Common myeloid progenitor, CD34-positive (primary cell): ENCODE results near the gene ASAP2.
"Not testable (repeated sequence)": the region's sequence is repeated elsewhere in the genome, so short reads cannot be mapped to it uniquely, and the experiment has no call there.

ENCODE experiments used
- CTCF ChIA-PET: fragments of 350-600 bp; sonication (Branson Sonifier 250); formaldehyde crosslinking; loops from one replicate; lab custom pipeline; 2021; ENCODE audit warnings: antibody characterized with exemption; lab: Charles Lee
- POLR2A ChIA-PET: fragments of 350-600 bp; sonication (Branson Sonifier 250); formaldehyde crosslinking; loops from one replicate; lab custom pipeline; 2021; ENCODE audit warnings: antibody characterized with exemption; lab: Charles Lee
- DNase-seq, 3 donors: peaks; one replicate each; pipeline versions ENCODE4 v3.0.0 to v3.0.0-alpha.2; 2013
- H3K27ac ChIP-seq, 2 experiments: 1 replicate in 1 of 2; 2 replicates in 1 of 2; pipeline ENCODE4 v1.7.0; 2013; ENCODE audit warnings: inconsistent platforms in 2 of 2, low read length in 2 of 2, mild to moderate bottlenecking in 2 of 2, low read depth in 1 of 2, moderate library complexity in 1 of 2; ENCODE audit not compliant: severe bottlenecking in 2 of 2, insufficient read depth in 1 of 2, poor library complexity in 1 of 2
- H3K27me3 ChIP-seq, 5 experiments: replicated peaks in 2 of 5; 1 replicate in 3 of 5; 2 replicates in 2 of 5; pipeline versions ENCODE4 v1.6.1 to v1.7.0; 2013; ENCODE audit warnings: low read length in 4 of 5, mild to moderate bottlenecking in 2 of 5, moderate library complexity in 2 of 5, inconsistent platforms in 1 of 5; ENCODE audit not compliant: insufficient read depth in 5 of 5, control insufficient read depth in 4 of 5
- H3K36me3 ChIP-seq, 4 experiments: 1 replicate in 2 of 4; 2 replicates in 2 of 4; pipeline versions ENCODE4 v1.6.1 to v1.7.0; 2013; ENCODE audit warnings: low read length in 3 of 4, control low read depth in 1 of 4, mild to moderate bottlenecking in 1 of 4; ENCODE audit not compliant: control insufficient read depth in 4 of 4, insufficient read depth in 4 of 4
- H3K4me1 ChIP-seq, 4 experiments: 1 replicate in 3 of 4; 2 replicates in 1 of 4; pipeline versions ENCODE4 v1.6.1 to v1.7.1; 2013; ENCODE audit warnings: low read length in 3 of 4, mild to moderate bottlenecking in 3 of 4, control low read depth in 1 of 4, inconsistent platforms in 1 of 4, moderate library complexity in 1 of 4; ENCODE audit not compliant: control insufficient read depth in 4 of 4, insufficient read depth in 4 of 4; ENCODE audit errors: control extremely low read depth in 1 of 4
- H3K4me3 ChIP-seq, 7 experiments: 1 replicate in 4 of 7; 2 replicates in 3 of 7; pipeline versions ENCODE4 v1.5.1 to v1.7.0; 2013; ENCODE audit warnings: mild to moderate bottlenecking in 7 of 7, low read length in 6 of 7, moderate library complexity in 6 of 7, inconsistent platforms in 2 of 7, low read depth in 2 of 7, control low read depth in 1 of 7; ENCODE audit not compliant: insufficient read depth in 4 of 7, control insufficient read depth in 1 of 7; ENCODE audit errors: extremely low read depth in 1 of 7
- H3K9me3 ChIP-seq, 5 experiments: 1 replicate in 4 of 5; 2 replicates in 1 of 5; pipeline versions ENCODE4 v1.6.1 to v1.7.1; 2013; ENCODE audit warnings: low read length in 4 of 5, mild to moderate bottlenecking in 2 of 5, inconsistent platforms in 1 of 5, low read depth in 1 of 5, moderate library complexity in 1 of 5; ENCODE audit not compliant: control insufficient read depth in 4 of 5, insufficient read depth in 2 of 5; ENCODE audit errors: control extremely low read depth in 1 of 5
- WGBS: methylation state at CpG from one replicate; pipeline ENCODE4 v1.1.5; 2013; ENCODE audit not compliant: insufficient coverage; 5-methylcytosine and 5-hydroxymethylcytosine counted together

Gene ASAP2

DNA sequence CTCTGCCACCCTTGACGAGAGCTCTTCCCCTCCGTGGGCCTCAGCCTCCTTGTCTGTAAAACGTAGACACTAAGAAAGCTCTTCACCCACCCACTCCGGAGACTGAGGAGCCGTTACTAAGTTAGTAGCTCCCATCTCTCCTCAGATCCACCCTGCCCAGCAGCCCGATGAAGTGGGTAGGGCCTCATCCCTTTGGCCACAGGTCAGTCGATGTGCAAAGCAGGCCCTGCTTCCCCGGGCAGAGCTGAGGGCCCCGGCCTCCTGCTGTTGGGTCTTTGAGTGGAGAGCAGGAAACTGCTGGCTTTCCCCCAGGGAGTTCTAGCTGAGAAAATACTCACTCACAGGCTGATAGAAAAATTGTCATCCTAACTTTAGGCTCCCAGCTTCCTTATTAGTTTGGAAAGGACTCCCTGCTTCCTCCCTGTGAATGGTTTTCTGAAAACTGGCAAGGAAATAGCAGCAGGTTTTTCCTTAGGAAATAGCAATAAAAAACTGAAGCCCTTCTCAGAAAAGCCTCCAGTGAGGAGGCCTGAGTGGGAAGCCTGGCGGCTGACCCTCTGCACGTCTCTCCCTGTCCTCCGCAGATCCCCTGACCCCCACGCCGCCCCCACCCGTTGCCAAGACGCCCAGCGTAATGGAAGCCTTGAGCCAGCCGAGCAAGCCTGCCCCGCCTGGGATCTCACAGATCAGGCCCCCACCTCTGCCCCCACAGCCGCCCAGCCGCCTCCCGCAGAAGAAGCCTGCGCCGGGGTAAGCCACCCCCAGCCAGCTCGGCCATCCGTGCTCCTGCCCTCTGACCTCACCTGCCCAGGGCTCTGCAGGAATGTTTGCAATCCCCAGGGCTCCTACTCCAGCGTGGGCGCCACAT, 186.5 kb downstream of the ASAP2 start:
- no peak for DNase-seq
- ChIA-PET POLR2A (interaction anchor here (0.5 kb wide), 1 partner anchor 1407 kb away, joined by 3 read pairs; no protein-coding TSS in a partner anchor), CTCF (no interaction called here)
- no peaks in the 10 kb centered on the region for H3K4me1 ChIP-seq
- no peaks in the 10 kb centered on the region for H3K27me3 ChIP-seq
- no peak overlapping the region for H3K4me3 ChIP-seq
- no peak overlapping the region for H3K27ac ChIP-seq
- 91% methylated on average over 24 of the region's 28 CpGs for WGBS
- no peaks in the 10 kb centered on the region for H3K9me3 ChIP-seq
- peaks cover 0 to 20% (median 5%) of the 10 kb centered on the region in 4 experiments for H3K36me3 ChIP-seq

GRCh38 chr2:9394816-9395215, 188.2 kb downstream of the ASAP2 start:
- Histone ChIP-seq H3K9me3 (no peaks in the 10 kb centered on the region), H3K4me3 (no peak overlapping the region), H3K27ac (no peak overlapping the region), H3K4me1 (peaks cover 0 to 5% (median 3%) of the 10 kb centered on the region in 4 experiments), H3K27me3 (no peaks in the 10 kb centered on the region), H3K36me3 (peaks cover 0 to 12% (median 2%) of the 10 kb centered on the region in 4 experiments)
- CTCF ChIA-PET: interaction anchor here (1.5 kb wide), 1 partner anchor 10 kb away, joined by 3 read pairs; no protein-coding TSS in a partner anchor
- WGBS: 96% methylated on average over 15 of the region's 15 CpGs
- no peak for DNase-seq
- POLR2A ChIA-PET: no interaction called here

GRCh38 chr2:9397201-9397600, 190.6 kb downstream of the ASAP2 start:
- H3K27ac ChIP-seq: no peak overlapping the region
- peaks cover 0 to 18% (median 0%) of the 10 kb centered on the region in 4 experiments for H3K36me3 ChIP-seq
- ChIA-PET POLR2A (no interaction called here), CTCF (interaction anchor here (1.5 kb wide), 1 partner anchor 8 kb away, joined by 3 read pairs; no protein-coding TSS in a partner anchor)
- H3K9me3 ChIP-seq: no peaks in the 10 kb centered on the region
- no peak overlapping the region for H3K4me3 ChIP-seq
- peaks cover 0 to 6% (median 3%) of the 10 kb centered on the region in 4 experiments for H3K4me1 ChIP-seq
- H3K27me3 ChIP-seq: no peaks in the 10 kb centered on the region
- DNase-seq: no peak
- WGBS: 97% methylated on average over 13 of the region's 14 CpGs

DNA sequence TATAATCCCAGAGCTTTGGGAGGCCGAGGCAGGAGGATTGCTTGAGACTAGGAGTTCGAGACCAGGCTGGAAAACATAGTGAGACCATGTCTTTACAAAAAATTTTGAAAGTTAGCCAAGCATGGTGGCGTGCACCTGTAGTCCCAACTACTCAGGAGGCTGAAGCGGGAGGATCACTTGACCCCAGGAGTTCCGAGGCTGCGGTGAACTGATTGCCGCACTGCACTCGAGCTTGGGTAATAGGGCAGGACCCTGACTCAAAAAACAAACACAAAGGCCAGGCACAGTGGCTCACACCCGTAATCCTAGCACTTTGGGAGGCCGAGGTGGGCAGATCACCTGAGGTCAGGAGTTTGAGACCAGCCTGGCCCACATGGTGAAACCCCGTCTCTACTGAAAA, 191.6 kb downstream of the ASAP2 start:
- WGBS: 99% methylated on average over 11 of the region's 11 CpGs
- H3K27ac ChIP-seq, H3K27me3 ChIP-seq, H3K4me3 ChIP-seq, POLR2A ChIA-PET, H3K9me3 ChIP-seq, DNase-seq, H3K4me1 ChIP-seq: not testable (repeated sequence)
- CTCF ChIA-PET: interaction anchor here (1.5 kb wide), 1 partner anchor 9 kb away, joined by 3 read pairs; no protein-coding TSS in a partner anchor
- peaks cover 0 to 19% (median 0%) of the 10 kb centered on the region in 4 experiments for H3K36me3 ChIP-seq

DNA sequence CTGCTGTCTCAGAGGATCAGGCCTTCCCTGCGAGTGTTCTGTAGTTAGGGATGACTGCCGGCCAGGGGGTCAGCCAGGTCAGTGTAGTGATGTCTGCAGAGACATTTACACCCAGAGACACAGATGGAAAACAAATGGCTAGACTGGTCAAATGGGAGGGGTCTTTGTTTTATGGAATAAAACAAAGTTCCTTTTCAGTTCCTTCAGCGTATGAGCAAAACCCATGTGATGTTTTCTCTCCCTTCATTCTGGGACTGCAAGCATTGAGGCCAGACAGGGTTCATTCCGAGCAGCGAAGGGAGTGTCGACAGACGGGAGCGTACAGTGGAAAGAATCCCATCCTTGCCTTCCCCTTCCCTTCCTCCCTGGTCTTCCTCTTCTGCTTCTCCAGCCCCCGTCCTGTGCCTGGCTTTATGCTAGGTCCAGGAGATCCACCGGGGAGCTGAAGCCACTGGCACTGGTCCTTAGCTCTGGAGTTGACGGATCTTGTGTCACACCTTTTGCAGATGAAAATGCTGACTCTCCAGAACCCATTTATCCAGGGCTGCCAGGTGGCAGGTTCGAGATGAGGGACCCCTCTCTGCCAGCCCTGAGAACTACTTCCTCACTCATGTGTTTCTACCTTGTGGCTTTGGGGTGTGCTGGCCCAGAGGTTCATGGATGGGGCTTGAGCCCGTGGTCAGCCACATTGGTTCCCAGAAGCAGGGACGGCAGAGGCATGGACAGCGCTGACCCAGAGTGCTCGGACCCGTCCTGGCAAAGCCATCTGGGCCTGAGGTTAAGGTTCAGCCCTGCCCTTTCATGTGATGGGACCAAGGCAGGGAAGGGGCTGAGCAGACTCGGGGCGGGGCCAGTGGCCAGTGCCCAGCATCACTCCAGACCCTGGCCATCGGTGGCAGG, 192.5 kb downstream of the ASAP2 start:
- peaks cover 0 to 18% (median 0%) of the 10 kb centered on the region in 4 experiments for H3K36me3 ChIP-seq
- H3K4me1 ChIP-seq: peaks cover 0 to 6% (median 3%) of the 10 kb centered on the region in 4 experiments
- WGBS: 92% methylated on average over 20 of the region's 20 CpGs
- no peak overlapping the region for H3K4me3 ChIP-seq
- CTCF ChIA-PET: no interaction called here
- H3K27me3 ChIP-seq: no peaks in the 10 kb centered on the region
- POLR2A ChIA-PET: no interaction called here
- no peak for DNase-seq
- H3K9me3 ChIP-seq: no peaks in the 10 kb centered on the region
- no peak overlapping the region for H3K27ac ChIP-seq

GRCh38 chr2:9400268-9401058, 193.9 kb downstream of the ASAP2 start:
- 96% methylated on average over 10 of the region's 12 CpGs for WGBS
- DNase-seq: no peak
- no peaks in the 10 kb centered on the region for H3K27me3 ChIP-seq
- no peaks in the 10 kb centered on the region for H3K9me3 ChIP-seq
- ChIA-PET POLR2A (no interaction called here), CTCF (no interaction called here)
- H3K4me1 ChIP-seq: peaks cover 0 to 6% (median 3%) of the 10 kb centered on the region in 4 experiments
- no peak overlapping the region for H3K27ac ChIP-seq
- H3K36me3 ChIP-seq: peaks cover 0 to 11% (median 0%) of the 10 kb centered on the region in 4 experiments
- no peak overlapping the region for H3K4me3 ChIP-seq
